H9 (cell line): Measurements from ENCODE around the gene COA1. TPM values are rescaled to one million over a fixed set of nuclear protein-coding genes. Genes with fewer than 3 reads are reported as not detected.

Source experiments
- DNase-seq: peaks from one replicate; pipeline ENCODE4 v3.0.0-alpha.2; 2017
- H2AFZ ChIP-seq: one replicate; pipeline ENCODE4 v1.6.1; 2013; ENCODE audit warnings: mild to moderate bottlenecking, low read length, control low read depth, moderate library complexity
- H2AK5ac ChIP-seq: 2 replicates; pipeline ENCODE4 v1.6.1; 2013; ENCODE audit warnings: low read length, control low read depth, mixed read lengths; ENCODE audit not compliant: insufficient read length
- H2BK120ac ChIP-seq: one replicate; pipeline ENCODE4 v1.6.1; 2013; ENCODE audit warnings: low read depth, mild to moderate bottlenecking, low read length, control low read depth, inconsistent platforms; ENCODE audit not compliant: poor library complexity, severe bottlenecking
- H2BK12ac ChIP-seq: 2 replicates; pipeline ENCODE4 v1.6.1; 2013; ENCODE audit warnings: low read length, control low read depth, mixed read lengths, low read depth; ENCODE audit not compliant: insufficient read length
- H2BK15ac ChIP-seq: 2 replicates; pipeline ENCODE4 v1.6.1; 2013; ENCODE audit warnings: low read depth, low read length, control low read depth
- H2BK20ac ChIP-seq: one replicate; pipeline ENCODE4 v1.6.1; 2013; ENCODE audit warnings: low read depth, mild to moderate bottlenecking, low read length, control low read depth, inconsistent platforms; ENCODE audit not compliant: poor library complexity, severe bottlenecking
- H2BK5ac ChIP-seq: 2 replicates; pipeline ENCODE4 v1.6.1; 2013; ENCODE audit warnings: low read length, control low read depth, mixed read lengths; ENCODE audit not compliant: insufficient read length
- H3K14ac ChIP-seq: 2 replicates; pipeline ENCODE4 v1.6.1; 2013; ENCODE audit warnings: low read length, control low read depth; ENCODE audit not compliant: insufficient read depth
- H3K18ac ChIP-seq: 2 replicates; pipeline ENCODE4 v1.6.1; 2013; ENCODE audit warnings: low read depth, mild to moderate bottlenecking, mixed read lengths, low read length, control low read depth; ENCODE audit not compliant: insufficient read length
- H3K23ac ChIP-seq: 2 replicates; pipeline ENCODE4 v1.6.1; 2013; ENCODE audit warnings: low read length, control low read depth, mixed read lengths, low read depth; ENCODE audit not compliant: insufficient read length
- H3K23me2 ChIP-seq: 2 replicates; pipeline ENCODE4 v1.6.1; 2013; ENCODE audit warnings: low read depth, mild to moderate bottlenecking, mixed read lengths, low read length, control low read depth; ENCODE audit not compliant: insufficient read length, poor library complexity, severe bottlenecking
- H3K27ac ChIP-seq: 2 replicates; pipeline ENCODE4 v1.5.1; 2013; ENCODE audit warnings: low read length, control low read depth, mixed read lengths, low read depth; ENCODE audit not compliant: insufficient read length
- H3K27me3 ChIP-seq: 2 replicates; pipeline ENCODE4 v1.6.1; 2013; ENCODE audit warnings: low read length, control low read depth, inconsistent platforms; ENCODE audit not compliant: insufficient read depth
- H3K4ac ChIP-seq: 2 replicates; pipeline ENCODE4 v1.6.1; 2013; ENCODE audit warnings: low read depth, mild to moderate bottlenecking, control low read depth, inconsistent platforms, low read length, moderate library complexity
- H3K4me1 ChIP-seq: 2 replicates; pipeline ENCODE4 v1.6.1; 2013; ENCODE audit warnings: low read length, control low read depth, inconsistent platforms; ENCODE audit not compliant: insufficient read depth
- H3K4me2 ChIP-seq: 2 replicates; pipeline ENCODE4 v1.6.1; 2013; ENCODE audit warnings: low read length, control low read depth, mixed read lengths; ENCODE audit not compliant: insufficient read length, insufficient read depth
- H3K56ac ChIP-seq: 2 replicates; pipeline ENCODE4 v1.6.1; 2013; ENCODE audit warnings: low read depth, mild to moderate bottlenecking, mixed read lengths, low read length, control low read depth; ENCODE audit not compliant: insufficient read length
- H3K79me1 ChIP-seq: 2 replicates; pipeline ENCODE4 v1.6.1; 2013; ENCODE audit warnings: low read depth, mild to moderate bottlenecking, moderate library complexity, low read length, control low read depth, inconsistent platforms; ENCODE audit not compliant: insufficient read depth, poor library complexity, severe bottlenecking
- H3K79me2 ChIP-seq: 2 replicates; pipeline ENCODE4 v1.6.1; 2013; ENCODE audit warnings: low read length, control low read depth, inconsistent platforms; ENCODE audit not compliant: insufficient read depth
- H3K9ac ChIP-seq: 2 replicates; pipeline ENCODE4 v1.6.1; 2013; ENCODE audit warnings: low read length, control low read depth, mixed read lengths; ENCODE audit not compliant: insufficient read length; ENCODE audit errors: extremely low read depth
- H3K9me3 ChIP-seq: one replicate; pipeline ENCODE4 v1.6.1; 2013; ENCODE audit warnings: low read depth, low read length, inconsistent platforms; ENCODE audit not compliant: control insufficient read depth
- H3T11ph ChIP-seq: one replicate; pipeline ENCODE4 v1.6.1; 2013; ENCODE audit warnings: mild to moderate bottlenecking, low read length, control low read depth, inconsistent platforms
- H4K20me1 ChIP-seq: one replicate; pipeline ENCODE4 v1.6.1; 2013; ENCODE audit not compliant: control insufficient read depth, insufficient read length, insufficient read depth
- H4K5ac ChIP-seq: 2 replicates; pipeline ENCODE4 v1.6.1; 2013; ENCODE audit warnings: low read depth, mild to moderate bottlenecking, mixed read lengths, low read length, control low read depth; ENCODE audit not compliant: insufficient read length
- H4K8ac ChIP-seq: replicated peaks from 2 replicates; pipeline ENCODE4 v1.6.1; 2013; ENCODE audit warnings: low read length, control low read depth, mixed read lengths, low read depth; ENCODE audit not compliant: insufficient read length
- H4K91ac ChIP-seq: 2 replicates; pipeline ENCODE4 v1.6.1; 2013; ENCODE audit warnings: low read depth, mild to moderate bottlenecking, moderate library complexity, mixed read lengths, low read length, control low read depth; ENCODE audit not compliant: insufficient read length
- H3K27ac Mint-ChIP-seq, 3 experiments: 2 replicates in 2 of 3; 3 replicates in 1 of 3; pipeline ENCODE4 v1.8.0; 2020 to 2021; ENCODE audit warnings: mixed read lengths in 3 of 3, mild to moderate bottlenecking in 1 of 3, moderate library complexity in 1 of 3
- H3K27me3 Mint-ChIP-seq: 2 replicates; pipeline ENCODE4 v1.8.0; 2021; ENCODE audit warnings: low read depth, mild to moderate bottlenecking, moderate library complexity, mixed read lengths
- H3K36me3 Mint-ChIP-seq, 3 experiments: 2 replicates in 2 of 3; 3 replicates in 1 of 3; pipeline ENCODE4 v1.8.0; 2020 to 2021; ENCODE audit warnings: low read depth in 3 of 3, mixed read lengths in 3 of 3; ENCODE audit not compliant: insufficient read depth in 1 of 3
- H3K4me1 Mint-ChIP-seq, 2 experiments: 2 replicates each; pipeline ENCODE4 v1.8.0; 2020; ENCODE audit warnings: mixed read lengths in 2 of 2
- H3K4me3 Mint-ChIP-seq, 2 experiments: 2 replicates in 1 of 2; 3 replicates in 1 of 2; pipeline ENCODE4 v1.8.0; 2020 to 2021; ENCODE audit warnings: mild to moderate bottlenecking in 2 of 2, mixed read lengths in 2 of 2, moderate library complexity in 1 of 2
- H3K9me3 Mint-ChIP-seq, 2 experiments: 2 replicates in 1 of 2; 3 replicates in 1 of 2; pipeline ENCODE4 v1.8.0; 2020; ENCODE audit warnings: mild to moderate bottlenecking in 2 of 2, mixed read lengths in 2 of 2, moderate library complexity in 1 of 2
- CTCF ChIP-seq: fragments of 200-600 bp; sonication (generic); conservative IDR thresholded peaks from 3 replicates; pipeline ENCODE4 v1.8.0; 2021; ENCODE audit warnings: antibody characterized with exemption, mild to moderate bottlenecking
- WGBS: extraction: QIAGEN DNeasy Blood & Tissue Kit; methylation state at CpG from one replicate; pipeline ENCODE4 v1.1.7; 2013; ENCODE audit warnings: missing lambda C conversion rate, low lambda C conversion rate, mixed read lengths; ENCODE audit not compliant: insufficient read length; ENCODE audit errors: extremely low coverage; 5-methylcytosine and 5-hydroxymethylcytosine counted together
- total RNA-seq: library from RNA; stranded (reverse); gene quantifications from 2 replicates; pipeline ENCODE4 v1.2.1, GENCODE V29; 2021

Gene COA1
- total RNA-seq, 1 experiment from 2014 or later = 138 TPM

GRCh38 chr7:43629857-43630256, 99.5 kb downstream of the COA1 start:
- Mint-ChIP-seq H3K9me3 (no peaks in the 10 kb centered on the region), H3K36me3 (peaks cover 7 to 60% (median 23%) of the 10 kb centered on the region in 3 experiments; a peak in 5 of 7 replicates), H3K27me3 (no peaks in the 10 kb centered on the region), H3K4me1 (peaks cover 3 to 4% of the 10 kb centered on the region in 2 experiments; a peak in 3 of 4 replicates), H3K4me3 (no peak overlapping the region), H3K27ac (no peak overlapping the region)
- no peaks in the 10 kb centered on the region for H3K23me2 ChIP-seq
- H3T11ph ChIP-seq = no peak overlapping the region
- no peak overlapping the region for H2AK5ac ChIP-seq
- no peak overlapping the region for H2BK20ac ChIP-seq
- no peak overlapping the region for H3K27ac ChIP-seq
- WGBS = no CpG with 5 or more reads among the region's 6 CpGs
- H3K4me1 ChIP-seq = no peaks in the 10 kb centered on the region
- no peak for TF ChIP-seq CTCF
- H4K5ac ChIP-seq = no peak overlapping the region
- H3K4ac ChIP-seq = no peak overlapping the region
- H3K4me2 ChIP-seq = no peak overlapping the region
- H3K79me1 ChIP-seq = no peaks in the 10 kb centered on the region
- H4K8ac ChIP-seq = no peak overlapping the region
- H2BK5ac ChIP-seq = no peak overlapping the region
- DNase-seq = no peak
- no peak overlapping the region for H2BK120ac ChIP-seq
- no peak overlapping the region for H3K9ac ChIP-seq
- no peaks in the 10 kb centered on the region for H3K9me3 ChIP-seq
- H3K23ac ChIP-seq = no peak overlapping the region
- no peak overlapping the region for H2BK15ac ChIP-seq
- no peak overlapping the region for H3K14ac ChIP-seq
- H3K18ac ChIP-seq = no peak overlapping the region
- H2AFZ ChIP-seq = no peak overlapping the region
- no peaks in the 10 kb centered on the region for H4K20me1 ChIP-seq
- H3K79me2 ChIP-seq = no peaks in the 10 kb centered on the region
- no peak overlapping the region for H2BK12ac ChIP-seq
- no peaks in the 10 kb centered on the region for H3K27me3 ChIP-seq
- no peak overlapping the region for H4K91ac ChIP-seq
- H3K56ac ChIP-seq = no peak overlapping the region
